HepG2 (cell line): ENCODE measurements around the gene PIM3. TPM values are rescaled to one million over a fixed set of nuclear protein-coding genes. Genes with fewer than 3 reads are reported as not detected.

Experiments used
- ATF4 ChIP-seq, 2 experiments: fragments of 450-650 bp in 1 of 2; sonication (generic) in 1 of 2; formaldehyde crosslinking; IDR thresholded peaks; 2 replicates each; pipeline versions ENCODE4 v1.5.0 to v1.8.0; 2020 to 2022; ENCODE audit warnings: mild to moderate bottlenecking in 1 of 2, missing genetic modification reagents in 1 of 2
- ELF1 ChIP-seq: sonication (generic); formaldehyde crosslinking; IDR thresholded peaks from 2 replicates; pipeline ENCODE4 v1.4.0; 2020; ENCODE audit warnings: missing genetic modification reagents
- JUN ChIP-seq: sonication (generic); formaldehyde crosslinking; IDR thresholded peaks from 2 replicates; pipeline ENCODE4 v1.4.0; 2020; ENCODE audit warnings: mild to moderate bottlenecking, missing genetic modification reagents
- MEIS2 ChIP-seq: sonication (generic); formaldehyde crosslinking; IDR thresholded peaks from 2 replicates; pipeline ENCODE4 v1.9.0; 2021; ENCODE audit warnings: mild to moderate bottlenecking, missing genetic modification reagents
- MTA1 ChIP-seq: sonication (generic); formaldehyde crosslinking; IDR thresholded peaks from 2 replicates; pipeline ENCODE4 v1.4.0; 2020; ENCODE audit warnings: missing genetic modification reagents, mild to moderate bottlenecking, borderline replicate concordance
- MXD4 ChIP-seq: IDR thresholded peaks from 2 replicates; pipeline ENCODE4 v1.6.1; 2016; ENCODE audit warnings: mild to moderate bottlenecking, missing biosample characterization, missing genetic modification reagents
- NFE2 ChIP-seq: sonication (generic); formaldehyde crosslinking; IDR thresholded peaks from 2 replicates; pipeline ENCODE4 v1.4.0; 2020; ENCODE audit warnings: missing genetic modification reagents
- PCBP1 ChIP-seq: fragments of 200-400 bp; formaldehyde crosslinking; IDR thresholded peaks from 2 replicates; pipeline ENCODE4 v1.6.1; 2017; ENCODE audit warnings: mild to moderate bottlenecking, low read depth, low read length, borderline replicate concordance
- PHB2 ChIP-seq: fragments of 450-650 bp; IDR thresholded peaks from 2 replicates; pipeline ENCODE4 v1.6.1; 2018; ENCODE audit not compliant: partially characterized antibody
- RXRA ChIP-seq: sonication (generic); formaldehyde crosslinking; IDR thresholded peaks from 2 replicates; pipeline ENCODE4 v1.5.1; 2020; ENCODE audit warnings: missing genetic modification reagents
- U2AF1 ChIP-seq: fragments of 200-400 bp; formaldehyde crosslinking; optimal IDR thresholded peaks from 2 replicates; pipeline ENCODE3; 2017; ENCODE audit warnings: mild to moderate bottlenecking, low read depth, low read length
- ZBTB34 ChIP-seq: sonication (generic); formaldehyde crosslinking; IDR thresholded peaks from 2 replicates; pipeline ENCODE4 v1.8.0; 2022; ENCODE audit warnings: mild to moderate bottlenecking, missing genetic modification reagents
- ZFP36L1 ChIP-seq: sonication (generic); formaldehyde crosslinking; IDR thresholded peaks from 2 replicates; pipeline ENCODE4 v1.8.0; 2022; ENCODE audit warnings: mild to moderate bottlenecking, missing genetic modification reagents, moderate library complexity
- ZNF160 ChIP-seq: sonication (generic); formaldehyde crosslinking; IDR thresholded peaks from 2 replicates; pipeline ENCODE4 v1.8.0; 2022; ENCODE audit warnings: mild to moderate bottlenecking, inconsistent platforms, missing genetic modification reagents
- ZNF503 ChIP-seq: sonication (generic); formaldehyde crosslinking; IDR thresholded peaks from 2 replicates; pipeline ENCODE4 v1.4.0; 2020; ENCODE audit warnings: missing genetic modification reagents
- ZNF562 ChIP-seq: sonication (generic); formaldehyde crosslinking; IDR thresholded peaks from 2 replicates; pipeline ENCODE4 v1.8.0; 2022; ENCODE audit warnings: missing genetic modification reagents, borderline replicate concordance
- ZNF564 ChIP-seq: sonication (generic); formaldehyde crosslinking; IDR thresholded peaks from 2 replicates; pipeline ENCODE4 v1.8.1; 2023; ENCODE audit warnings: mild to moderate bottlenecking, missing genetic modification reagents
- ZNF609 ChIP-seq: sonication (generic); formaldehyde crosslinking; IDR thresholded peaks from 2 replicates; pipeline ENCODE4 v1.4.0; 2020; ENCODE audit warnings: mild to moderate bottlenecking, missing genetic modification reagents, borderline replicate concordance
- ZSCAN21 ChIP-seq: sonication (generic); formaldehyde crosslinking; IDR thresholded peaks from 2 replicates; pipeline ENCODE4 v1.8.0; 2022; ENCODE audit warnings: mild to moderate bottlenecking, missing genetic modification reagents, moderate library complexity, borderline replicate concordance
- ZZZ3 ChIP-seq: sonication (generic); formaldehyde crosslinking; IDR thresholded peaks from 2 replicates; pipeline ENCODE4 v1.4.0; 2020; ENCODE audit warnings: missing genetic modification reagents, mild to moderate bottlenecking, borderline replicate concordance
- polyA plus RNA-seq, 8 experiments: library from polyadenylated mRNA; depleted of rRNA in 3 of 8; stranded (reverse) in 7 of 8; unstranded in 1 of 8; fragments of >200 nt; fragmentation: Illumina TruSeq in 4 of 8; extraction: Trizol in 4 of 8; gene quantifications; 2 replicates each; pipeline versions ENCODE4 v1.2.1 to v1.2.3, GENCODE V29; 2011 to 2016; ENCODE audit warnings: low read depth in 4 of 8, missing spikeins in 1 of 8, mixed read lengths in 1 of 8; ENCODE audit not compliant: insufficient read depth in 1 of 8
- total RNA-seq, 5 experiments: library from RNA; depleted of rRNA; stranded (reverse); fragments of >200 nt; fragmentation: Illumina TruSeq; extraction: Trizol; gene quantifications; 2 replicates each; pipeline ENCODE4 v1.2.3, GENCODE V29; 2016; ENCODE audit warnings: low read depth in 1 of 5

The PIM3 gene
- total and polyA plus RNA-seq, 2 of the 13 experiments (the other 11 are each of a cell fraction or from before 2014, with no cell fraction given), result 21.6 to 31.2 TPM

- TF ChIP-seq PCBP1 (0 out of 2 replicates have a peak, but pooled peaks have one; percentile 27), ZZZ3 (CRISPR knock-in tag) (no peak), ZNF609 (CRISPR knock-in tag) (peak; percentile 50; the same call in 1 of the 2 replicates), ZBTB34 (CRISPR knock-in tag) (no peak), ZNF562 (CRISPR knock-in tag) (no peak), PHB2 (no peak), ZNF160 (no peak), MTA1 (CRISPR knock-in tag) (no peak), MEIS2 (CRISPR knock-in tag) (no peak), RXRA (CRISPR knock-in tag) (no peak), JUN (CRISPR knock-in tag) (no peak), U2AF1 (no peak), ZFP36L1 (CRISPR knock-in tag) (no peak; the same call in 1 of the 2 replicates), NFE2 (no peak), ELF1 (CRISPR knock-in tag) (no peak; the same call in 1 of the 2 replicates), ZNF503 (no peak), ATF4 (CRISPR knock-in tag; IDR thresholded peaks at IDR 0.05) (no peak), MXD4 (CRISPR knock-in tag) (no peak; the same call in 1 of the 2 replicates), ZNF564 (CRISPR knock-in tag) (no peak), ZSCAN21 (CRISPR knock-in tag) (peak; percentile 49; the same call in 1 of the 2 replicates)
Measured at GRCh38 chr22:49958931-49959781, 1.4 kb upstream of the PIM3 start (continued).
